ENCODE results near the gene DACH1.
"Not testable (repeated sequence)": the region's sequence is repeated elsewhere in the genome, so short reads cannot be mapped to it uniquely, and the experiment has no call there.

DNA sequence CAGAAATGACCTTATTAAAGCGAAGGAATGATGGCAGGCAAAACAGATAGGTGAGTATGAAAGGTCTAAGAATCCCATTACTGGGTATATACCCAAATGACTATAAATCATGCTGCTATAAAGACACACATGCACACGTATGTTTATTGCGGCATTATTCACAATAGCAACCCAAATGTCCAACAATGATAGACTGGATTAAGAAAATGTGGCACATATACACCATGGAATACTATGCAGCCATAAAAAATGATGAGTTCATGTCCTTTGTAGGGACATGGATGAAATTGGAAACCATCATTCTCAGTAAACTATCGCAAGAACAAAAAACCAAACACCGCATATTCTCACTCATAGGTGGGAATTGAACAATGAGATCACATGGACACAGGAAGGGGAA lies 29.4 kb downstream of the DACH1 start:
- TF ChIP-seq, protein P1, sequence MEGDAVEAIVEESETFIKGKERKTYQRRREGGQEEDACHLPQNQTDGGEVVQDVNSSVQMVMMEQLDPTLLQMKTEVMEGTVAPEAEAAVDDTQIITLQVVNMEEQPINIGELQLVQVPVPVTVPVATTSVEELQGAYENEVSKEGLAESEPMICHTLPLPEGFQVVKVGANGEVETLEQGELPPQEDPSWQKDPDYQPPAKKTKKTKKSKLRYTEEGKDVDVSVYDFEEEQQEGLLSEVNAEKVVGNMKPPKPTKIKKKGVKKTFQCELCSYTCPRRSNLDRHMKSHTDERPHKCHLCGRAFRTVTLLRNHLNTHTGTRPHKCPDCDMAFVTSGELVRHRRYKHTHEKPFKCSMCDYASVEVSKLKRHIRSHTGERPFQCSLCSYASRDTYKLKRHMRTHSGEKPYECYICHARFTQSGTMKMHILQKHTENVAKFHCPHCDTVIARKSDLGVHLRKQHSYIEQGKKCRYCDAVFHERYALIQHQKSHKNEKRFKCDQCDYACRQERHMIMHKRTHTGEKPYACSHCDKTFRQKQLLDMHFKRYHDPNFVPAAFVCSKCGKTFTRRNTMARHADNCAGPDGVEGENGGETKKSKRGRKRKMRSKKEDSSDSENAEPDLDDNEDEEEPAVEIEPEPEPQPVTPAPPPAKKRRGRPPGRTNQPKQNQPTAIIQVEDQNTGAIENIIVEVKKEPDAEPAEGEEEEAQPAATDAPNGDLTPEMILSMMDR (IDR thresholded peaks at IDR 0.05), result not testable (repeated sequence)
- not testable (repeated sequence) for TF ChIP-seq EP300 (IDR thresholded peaks at IDR 0.05)

All from tibial nerve (tissue), 4 donors.